OCI-LY7 (cell line): ENCODE results near the gene LHFPL2.

Source experiments
- CTCF ChIP-seq: fragments of 200-600 bp; sonication (generic); conservative IDR thresholded peaks from 2 replicates; pipeline ENCODE4 v1.5.1; 2014; ENCODE audit warnings: mild to moderate bottlenecking, antibody characterized with exemption, low read length, moderate library complexity, mixed read lengths
- EZH2phosphoT487 ChIP-seq: fragments of 200-600 bp; sonication (generic); IDR thresholded peaks from 2 replicates; pipeline ENCODE4 v1.6.1; 2018; ENCODE audit warnings: low read depth, borderline replicate concordance, mild to moderate bottlenecking, mixed run types, antibody characterized with exemption, low read length, moderate library complexity, mixed read lengths

DNA sequence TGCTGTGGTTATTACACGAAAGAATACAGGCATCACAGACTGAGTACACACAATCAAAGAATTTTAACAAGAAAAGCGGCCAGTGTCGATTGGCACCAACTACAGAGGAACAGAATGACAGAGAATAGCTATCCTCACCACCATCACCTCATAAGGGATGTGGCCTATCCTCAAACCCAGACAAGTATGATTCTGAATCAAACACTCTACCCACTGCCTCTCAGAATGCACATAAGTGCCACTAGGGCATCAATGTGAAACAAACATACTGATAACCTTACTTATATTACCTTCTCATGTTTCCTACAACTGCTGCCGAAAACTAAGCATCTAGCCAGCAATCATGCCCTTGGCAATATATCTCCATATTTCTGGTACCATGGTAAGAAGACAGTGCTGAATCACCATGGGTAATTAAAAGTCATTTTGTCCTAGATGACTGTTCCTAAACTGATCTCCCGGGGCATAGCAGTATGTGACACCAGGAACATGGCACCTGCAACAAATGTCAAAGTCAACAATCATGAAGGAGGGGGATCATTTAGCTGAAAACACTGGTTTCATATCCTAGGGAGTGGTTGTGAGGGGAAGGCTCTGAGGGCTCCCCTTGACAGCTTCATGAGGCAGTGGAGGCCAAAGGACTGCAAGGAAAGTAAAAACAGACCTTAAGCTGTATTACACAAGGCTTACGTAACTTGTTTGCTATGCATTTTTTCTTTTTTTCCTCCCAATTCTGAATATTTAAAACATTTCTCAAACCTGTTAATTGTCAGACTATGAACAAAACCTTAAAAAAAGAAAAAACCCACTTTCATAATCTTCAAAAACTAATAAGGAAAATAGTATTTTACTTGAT, 88.3 kb downstream of the LHFPL2 start:
- TF ChIP-seq CTCF (no peak), EZH2phosphoT487 (no peak)
